Astrocyte (in vitro differentiated cells and primary cell): ENCODE measurements around the gene TSR3.

ENCODE experiments used
- EZH2 ChIP-seq: IDR thresholded peaks from 2 replicates; pipeline ENCODE4 v1.6.1; 2012; ENCODE audit warnings: mild to moderate bottlenecking, low read length, inconsistent platforms; ENCODE audit not compliant: insufficient read depth
- TF ChIP-seq, protein P1 (sequence below): IDR thresholded peaks from 2 replicates; pipeline ENCODE4 v1.5.1; 2011; ENCODE audit warnings: low read depth, mild to moderate bottlenecking, inconsistent platforms, low read length, moderate library complexity; ENCODE audit not compliant: insufficient read depth

DNA sequence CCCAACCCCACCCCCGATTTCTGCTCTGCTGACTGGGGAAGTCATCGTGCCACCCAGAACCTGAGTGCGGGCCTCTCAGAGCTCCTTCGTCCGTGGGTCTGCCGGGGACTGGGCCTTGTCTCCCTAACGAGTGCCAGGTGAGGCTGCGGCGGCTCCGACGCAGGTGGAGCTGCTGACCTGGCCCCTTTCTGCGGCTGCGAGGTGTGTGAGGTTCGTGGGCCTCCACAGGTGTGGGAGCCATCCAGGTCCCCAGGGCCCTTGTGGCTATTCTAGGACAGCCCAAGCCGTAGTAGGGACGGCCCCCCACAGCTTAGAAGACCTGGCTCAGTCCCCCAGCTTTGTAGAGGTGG lies 39.2 kb downstream of the TSR3 start:
- TF ChIP-seq, protein P1, sequence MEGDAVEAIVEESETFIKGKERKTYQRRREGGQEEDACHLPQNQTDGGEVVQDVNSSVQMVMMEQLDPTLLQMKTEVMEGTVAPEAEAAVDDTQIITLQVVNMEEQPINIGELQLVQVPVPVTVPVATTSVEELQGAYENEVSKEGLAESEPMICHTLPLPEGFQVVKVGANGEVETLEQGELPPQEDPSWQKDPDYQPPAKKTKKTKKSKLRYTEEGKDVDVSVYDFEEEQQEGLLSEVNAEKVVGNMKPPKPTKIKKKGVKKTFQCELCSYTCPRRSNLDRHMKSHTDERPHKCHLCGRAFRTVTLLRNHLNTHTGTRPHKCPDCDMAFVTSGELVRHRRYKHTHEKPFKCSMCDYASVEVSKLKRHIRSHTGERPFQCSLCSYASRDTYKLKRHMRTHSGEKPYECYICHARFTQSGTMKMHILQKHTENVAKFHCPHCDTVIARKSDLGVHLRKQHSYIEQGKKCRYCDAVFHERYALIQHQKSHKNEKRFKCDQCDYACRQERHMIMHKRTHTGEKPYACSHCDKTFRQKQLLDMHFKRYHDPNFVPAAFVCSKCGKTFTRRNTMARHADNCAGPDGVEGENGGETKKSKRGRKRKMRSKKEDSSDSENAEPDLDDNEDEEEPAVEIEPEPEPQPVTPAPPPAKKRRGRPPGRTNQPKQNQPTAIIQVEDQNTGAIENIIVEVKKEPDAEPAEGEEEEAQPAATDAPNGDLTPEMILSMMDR: no peak
- TF ChIP-seq EZH2: no peak
